Neural progenitor cell (in vitro differentiated cells): ENCODE measurements around the gene WDR88. TPM values are rescaled to one million over a fixed set of nuclear protein-coding genes. Genes with fewer than 3 reads are reported as not detected.
"Not testable (repeated sequence)": the region's sequence is repeated elsewhere in the genome, so short reads cannot be mapped to it uniquely, and the experiment has no call there.

Experiments used
- DNase-seq: peaks from one replicate; pipeline ENCODE4 v3.0.0-alpha.2; 2016; ENCODE audit warnings: low spot score
- H2AFZ ChIP-seq: fragments of 200-600 bp; sonication (generic); replicated peaks from 2 replicates; pipeline ENCODE4 v1.6.1; 2016; ENCODE audit warnings: antibody characterized with exemption
- H3F3A ChIP-seq: fragments of 200-600 bp; sonication (generic); 2 replicates; pipeline ENCODE4 v1.6.1; 2016; ENCODE audit warnings: antibody characterized with exemption, low read depth
- H3K27ac ChIP-seq: fragments of 200-600 bp; sonication (generic); 2 replicates; pipeline ENCODE4 v1.5.1; 2016; ENCODE audit warnings: mild to moderate bottlenecking
- H3K27me3 ChIP-seq: fragments of 200-600 bp; sonication (generic); 2 replicates; pipeline ENCODE4 v1.6.1; 2016; ENCODE audit warnings: mild to moderate bottlenecking, moderate library complexity
- H3K36me3 ChIP-seq: fragments of 200-600 bp; sonication (generic); 2 replicates; pipeline ENCODE4 v1.5.1; 2016
- H3K4me1 ChIP-seq: fragments of 200-600 bp; sonication (generic); 2 replicates; pipeline ENCODE4 v1.6.1; 2016; ENCODE audit warnings: mixed run types
- H3K4me2 ChIP-seq: fragments of 200-600 bp; sonication (generic); 2 replicates; pipeline ENCODE4 v1.6.1; 2016
- H3K4me3 ChIP-seq: fragments of 200-600 bp; sonication (generic); 2 replicates; pipeline ENCODE4 v1.5.1; 2016
- H3K79me2 ChIP-seq: fragments of 200-600 bp; sonication (generic); 2 replicates; pipeline ENCODE4 v1.6.1; 2016; ENCODE audit warnings: low read depth
- H3K9ac ChIP-seq: fragments of 200-600 bp; sonication (generic); 2 replicates; pipeline ENCODE4 v1.6.1; 2016
- H3K9me3 ChIP-seq: fragments of 200-600 bp; sonication (generic); 2 replicates; pipeline ENCODE4 v1.5.1; 2016; ENCODE audit warnings: low read depth
- H4K20me1 ChIP-seq: fragments of 200-600 bp; sonication (generic); 2 replicates; pipeline ENCODE4 v1.6.1; 2016; ENCODE audit warnings: low read depth
- H3K27ac Mint-ChIP-seq: 3 replicates; pipeline ENCODE4 v1.8.0; 2021; ENCODE audit warnings: mixed read lengths
- H3K27me3 Mint-ChIP-seq: 2 replicates; pipeline ENCODE4 v1.8.0; 2022; ENCODE audit warnings: low read depth, mild to moderate bottlenecking, inconsistent platforms, moderate library complexity, mixed read lengths; ENCODE audit not compliant: insufficient read depth
- H3K36me3 Mint-ChIP-seq: 3 replicates; pipeline ENCODE4 v1.8.0; 2021; ENCODE audit warnings: mixed read lengths
- H3K4me1 Mint-ChIP-seq: 3 replicates; pipeline ENCODE4 v1.8.0; 2021; ENCODE audit warnings: mixed read lengths
- H3K4me3 Mint-ChIP-seq: 3 replicates; pipeline ENCODE4 v1.8.0; 2021; ENCODE audit warnings: mild to moderate bottlenecking, moderate library complexity, mixed read lengths
- H3K9me3 Mint-ChIP-seq: 3 replicates; pipeline ENCODE4 v1.8.0; 2020; ENCODE audit warnings: mixed read lengths
- EZH2 ChIP-seq: fragments of 200-600 bp; sonication (generic); IDR thresholded peaks from 2 replicates; pipeline ENCODE4 v1.6.1; 2017; ENCODE audit warnings: antibody characterized with exemption, mild to moderate bottlenecking, moderate library complexity
- EZH2phosphoT487 ChIP-seq: fragments of 200-600 bp; sonication (generic); IDR thresholded peaks from 2 replicates; pipeline ENCODE4 v1.6.1; 2017; ENCODE audit warnings: antibody characterized with exemption
- total RNA-seq: library from RNA; depleted of rRNA; stranded (reverse); fragments of >200 nt; gene quantifications from 2 replicates; pipeline ENCODE4 v1.2.3, GENCODE V29; 2015; ENCODE audit warnings: low replicate concordance
- TF ChIP-seq, protein P1 (sequence below): fragments of 200-600 bp; sonication (generic); IDR thresholded peaks from 2 replicates; pipeline ENCODE4 v1.5.1; 2017; ENCODE audit warnings: antibody characterized with exemption, mild to moderate bottlenecking

The WDR88 gene
- total RNA-seq, 1 donor from 2014 or later: not detected

GRCh38 chr19:33159893-33160292, 28.0 kb downstream of the WDR88 start:
- Histone ChIP-seq H3K4me3 (no peak overlapping the region), H3K4me1 (no peaks in the 10 kb centered on the region), H2AFZ (no peak overlapping the region), H3K9me3 (no peaks in the 10 kb centered on the region), H3K4me2 (no peak overlapping the region), H3K36me3 (no peaks in the 10 kb centered on the region), H3F3A (no peaks in the 10 kb centered on the region), H3K79me2 (no peaks in the 10 kb centered on the region), H4K20me1 (no peaks in the 10 kb centered on the region), H3K9ac (no peak overlapping the region), H3K27ac (no peak overlapping the region), H3K27me3 (no peaks in the 10 kb centered on the region)
- H3K27me3 Mint-ChIP-seq: peaks cover 5% of the 10 kb centered on the region
- peaks cover 2% of the 10 kb centered on the region for H3K36me3 Mint-ChIP-seq
- peaks cover 3% of the 10 kb centered on the region for H3K9me3 Mint-ChIP-seq
- H3K4me3 Mint-ChIP-seq: no peak overlapping the region
- TF ChIP-seq, protein P1, sequence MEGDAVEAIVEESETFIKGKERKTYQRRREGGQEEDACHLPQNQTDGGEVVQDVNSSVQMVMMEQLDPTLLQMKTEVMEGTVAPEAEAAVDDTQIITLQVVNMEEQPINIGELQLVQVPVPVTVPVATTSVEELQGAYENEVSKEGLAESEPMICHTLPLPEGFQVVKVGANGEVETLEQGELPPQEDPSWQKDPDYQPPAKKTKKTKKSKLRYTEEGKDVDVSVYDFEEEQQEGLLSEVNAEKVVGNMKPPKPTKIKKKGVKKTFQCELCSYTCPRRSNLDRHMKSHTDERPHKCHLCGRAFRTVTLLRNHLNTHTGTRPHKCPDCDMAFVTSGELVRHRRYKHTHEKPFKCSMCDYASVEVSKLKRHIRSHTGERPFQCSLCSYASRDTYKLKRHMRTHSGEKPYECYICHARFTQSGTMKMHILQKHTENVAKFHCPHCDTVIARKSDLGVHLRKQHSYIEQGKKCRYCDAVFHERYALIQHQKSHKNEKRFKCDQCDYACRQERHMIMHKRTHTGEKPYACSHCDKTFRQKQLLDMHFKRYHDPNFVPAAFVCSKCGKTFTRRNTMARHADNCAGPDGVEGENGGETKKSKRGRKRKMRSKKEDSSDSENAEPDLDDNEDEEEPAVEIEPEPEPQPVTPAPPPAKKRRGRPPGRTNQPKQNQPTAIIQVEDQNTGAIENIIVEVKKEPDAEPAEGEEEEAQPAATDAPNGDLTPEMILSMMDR: no peak
- TF ChIP-seq EZH2: no peak
- no peak for TF ChIP-seq EZH2phosphoT487
- no peak for DNase-seq
- no peaks in the 10 kb centered on the region for H3K4me1 Mint-ChIP-seq
- H3K27ac Mint-ChIP-seq: no peak overlapping the region

DNA sequence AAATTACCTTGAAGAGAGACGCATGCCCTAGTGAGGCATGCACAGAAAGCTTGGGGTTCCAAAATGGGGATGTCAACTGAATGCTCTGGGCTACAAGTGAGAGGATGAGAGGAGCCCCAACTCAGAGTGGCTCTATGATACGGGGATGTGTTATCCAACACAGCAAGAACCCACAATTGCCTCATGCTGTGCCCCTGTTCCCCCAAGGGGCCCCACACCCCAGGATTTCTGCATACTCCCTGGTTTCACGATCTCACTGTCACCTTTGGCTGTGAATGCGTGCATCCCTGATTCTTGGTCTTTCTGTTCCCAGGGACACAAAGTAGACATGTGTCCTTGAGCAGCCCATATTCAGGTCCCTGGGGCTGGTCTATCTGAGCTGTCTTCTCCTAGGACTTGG, 29.3 kb downstream of the WDR88 start:
- no peak overlapping the region for H3K27ac ChIP-seq
- no peak for DNase-seq
- no peaks in the 10 kb centered on the region for H3K79me2 ChIP-seq
- H3K4me1 Mint-ChIP-seq: no peaks in the 10 kb centered on the region
- H3K4me1 ChIP-seq: no peaks in the 10 kb centered on the region
- no peaks in the 10 kb centered on the region for H3K36me3 ChIP-seq
- H4K20me1 ChIP-seq: no peaks in the 10 kb centered on the region
- no peak overlapping the region for H3K4me3 ChIP-seq
- H3K4me3 Mint-ChIP-seq: no peak overlapping the region
- H3K27ac Mint-ChIP-seq: no peak overlapping the region
- no peaks in the 10 kb centered on the region for H3K27me3 ChIP-seq
- no peak overlapping the region for H3K4me2 ChIP-seq
- TF ChIP-seq EZH2phosphoT487: no peak
- TF ChIP-seq EZH2: no peak
- TF ChIP-seq, protein P1: no peak
- no peak overlapping the region for H2AFZ ChIP-seq
- peaks cover 3% of the 10 kb centered on the region for H3K9me3 Mint-ChIP-seq
- H3K27me3 Mint-ChIP-seq: peaks cover 5% of the 10 kb centered on the region
- H3K9ac ChIP-seq: no peak overlapping the region
- H3F3A ChIP-seq: no peaks in the 10 kb centered on the region
- H3K36me3 Mint-ChIP-seq: peaks cover 2% of the 10 kb centered on the region
- no peaks in the 10 kb centered on the region for H3K9me3 ChIP-seq

GRCh38 chr19:33163481-33163880, 31.6 kb downstream of the WDR88 start:
- TF ChIP-seq EZH2phosphoT487 (no peak), EZH2 (no peak)
- TF ChIP-seq, protein P1: no peak

DNA sequence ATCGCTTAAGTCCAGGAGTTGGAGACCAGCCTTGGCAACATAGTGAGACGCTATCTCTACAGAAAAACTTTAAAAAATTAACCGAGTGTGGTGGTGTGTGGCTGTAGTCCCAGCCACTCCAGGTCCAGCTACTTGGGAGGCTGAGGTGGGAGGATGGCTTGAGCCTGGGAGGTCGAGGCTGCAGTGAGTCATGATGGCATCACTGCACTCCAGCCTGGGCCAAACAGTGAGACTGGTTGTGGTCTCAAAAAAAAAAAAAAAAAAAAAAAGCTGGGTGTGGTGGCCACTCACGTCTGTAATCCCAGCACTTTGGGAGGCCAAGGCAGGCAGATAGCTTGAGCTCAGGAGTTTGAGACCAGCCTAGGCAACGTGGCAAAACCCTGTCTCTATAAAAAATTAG, 34.1 kb downstream of the WDR88 start:
- not testable (repeated sequence) for H3K27ac ChIP-seq, H3K27ac Mint-ChIP-seq, H3K4me3 ChIP-seq, H3F3A ChIP-seq, H3K9me3 ChIP-seq, H4K20me1 ChIP-seq, H3K4me1 Mint-ChIP-seq, H3K36me3 ChIP-seq, H3K36me3 Mint-ChIP-seq, H3K4me1 ChIP-seq, H3K27me3 ChIP-seq, H3K79me2 ChIP-seq, H2AFZ ChIP-seq, H3K27me3 Mint-ChIP-seq, DNase-seq, H3K4me3 Mint-ChIP-seq, H3K4me2 ChIP-seq, H3K9ac ChIP-seq
- H3K9me3 Mint-ChIP-seq: peaks cover 24% of the 10 kb centered on the region

More at GRCh38 chr19:33163481-33163880, 31.6 kb downstream of the WDR88 start:
- no peaks in the 10 kb centered on the region for H3K79me2 ChIP-seq
- H3K4me3 ChIP-seq: no peak overlapping the region
- Mint-ChIP-seq H3K27ac (no peak overlapping the region), H3K4me3 (no peak overlapping the region), H3K4me1 (no peaks in the 10 kb centered on the region), H3K9me3 (peaks cover 16% of the 10 kb centered on the region), H3K27me3 (peaks cover 4% of the 10 kb centered on the region), H3K36me3 (peaks cover 2% of the 10 kb centered on the region)
- no peaks in the 10 kb centered on the region for H3K9me3 ChIP-seq
- no peak for DNase-seq
- H4K20me1 ChIP-seq: no peaks in the 10 kb centered on the region
- no peaks in the 10 kb centered on the region for H3F3A ChIP-seq
- H3K27ac ChIP-seq: no peak overlapping the region
- no peaks in the 10 kb centered on the region for H3K27me3 ChIP-seq
- no peaks in the 10 kb centered on the region for H3K4me1 ChIP-seq
- H3K36me3 ChIP-seq: no peaks in the 10 kb centered on the region
- H3K4me2 ChIP-seq: no peak overlapping the region
- H3K9ac ChIP-seq: no peak overlapping the region
- H2AFZ ChIP-seq: no peak overlapping the region
